HL-60 (cell line): ENCODE data around the gene DUS1L.

Experiments
- DNase-seq, 2 experiments: peaks; one replicate each; pipeline ENCODE4 v3.0.0-alpha.2; 2010 to 2020; ENCODE audit warnings: low read depth in 1 of 2, low spot score in 1 of 2
- H3K27ac ChIP-seq: fragments of 250-450 bp; sonication (Bioruptor Pico); replicated peaks from 2 replicates; pipeline ENCODE4 v1.5.1; 2020; ENCODE audit warnings: mild to moderate bottlenecking, moderate library complexity
- H3K27me3 ChIP-seq: fragments of 250-450 bp; sonication (Bioruptor Pico); 2 replicates; pipeline ENCODE4 v1.5.1; 2021; ENCODE audit warnings: mild to moderate bottlenecking, moderate library complexity; ENCODE audit not compliant: insufficient read depth, poor library complexity, severe bottlenecking
- H3K4me3 ChIP-seq: replicated peaks from 2 replicates; pipeline ENCODE4 v1.5.1; 2011; ENCODE audit warnings: mild to moderate bottlenecking, control low read depth, low read length; ENCODE audit not compliant: insufficient read depth
- CTCF ChIP-seq: IDR thresholded peaks from one replicate; pipeline ENCODE4 v1.5.1; 2011; ENCODE audit warnings: low read length, control low read depth, inconsistent platforms; ENCODE audit not compliant: insufficient read depth
- GABPA ChIP-seq: IDR thresholded peaks from 2 replicates; pipeline ENCODE4 v1.6.1; 2012; ENCODE audit warnings: low read depth
- POLR2AphosphoS5 ChIP-seq: IDR thresholded peaks from 2 replicates; pipeline ENCODE4 v1.6.1; 2012; ENCODE audit warnings: low read depth
- REST ChIP-seq: IDR thresholded peaks from 2 replicates; pipeline ENCODE4 v1.6.1; 2012; ENCODE audit warnings: low read depth; ENCODE audit not compliant: insufficient replicate concordance
- SPI1 ChIP-seq: IDR thresholded peaks from 2 replicates; pipeline ENCODE4 v1.6.1; 2012; ENCODE audit warnings: low read depth, mild to moderate bottlenecking, borderline replicate concordance

The DUS1L gene

GRCh38 chr17:82062984-82063368, 2.6 kb downstream of the DUS1L start:
- no peak for DNase-seq
- no peak overlapping the region for H3K4me3 ChIP-seq
- no peak overlapping the region for H3K27ac ChIP-seq
- no peak for TF ChIP-seq REST
- no peak for TF ChIP-seq POLR2AphosphoS5
- no peak for TF ChIP-seq SPI1
- TF ChIP-seq GABPA = no peak
- TF ChIP-seq CTCF = no peak
- no peaks in the 10 kb centered on the region for H3K27me3 ChIP-seq

DNA sequence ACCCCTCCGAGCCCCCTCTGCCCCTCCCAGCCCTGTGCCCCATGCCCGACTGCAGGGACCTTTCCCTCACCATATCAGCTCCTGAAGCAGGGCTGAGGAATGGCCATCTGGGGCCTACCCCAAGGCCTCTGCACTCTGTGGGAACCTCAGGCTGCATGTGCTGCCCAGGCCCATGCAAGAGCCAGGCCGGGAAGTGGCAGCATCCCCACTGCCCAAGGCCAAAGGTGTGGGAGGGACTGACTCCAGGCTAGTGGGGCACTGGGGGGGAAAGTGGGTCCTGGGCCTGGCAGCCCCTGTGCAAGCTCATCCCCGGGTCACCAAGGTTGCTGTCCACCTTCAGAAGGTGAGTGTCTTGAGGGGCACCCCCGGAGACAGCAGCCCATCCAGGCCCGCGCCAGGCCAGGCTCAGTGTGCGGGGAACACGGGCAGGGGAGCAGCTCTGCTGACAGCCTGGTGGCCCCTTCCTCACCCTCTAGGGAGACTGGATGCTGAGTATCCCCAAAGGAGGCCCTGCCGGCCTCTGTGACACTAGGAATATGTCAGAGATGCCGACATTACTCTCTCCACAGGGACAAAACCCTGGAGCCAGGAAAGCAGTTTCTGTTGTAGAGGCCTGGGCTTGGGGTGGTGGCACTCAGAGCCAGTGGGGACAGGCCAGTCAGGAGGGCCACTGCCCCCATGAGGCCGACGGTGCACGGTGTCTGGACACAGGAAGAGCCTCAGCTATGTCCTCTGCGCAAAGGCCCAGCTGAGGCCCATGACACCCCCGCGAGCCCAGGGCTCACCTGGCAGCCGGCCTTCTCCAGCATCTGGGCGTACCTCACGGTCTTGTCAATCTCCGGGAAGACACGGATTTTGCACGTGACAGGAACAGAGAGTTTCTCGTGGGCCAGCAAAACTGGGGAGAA, 3.3 kb downstream of the DUS1L start:
- H3K27me3 ChIP-seq = no peaks in the 10 kb centered on the region
- TF ChIP-seq SPI1 (no peak), CTCF (no peak), GABPA (no peak), REST (no peak), POLR2AphosphoS5 (no peak)
- H3K27ac ChIP-seq = no peak overlapping the region
- DNase-seq = no peak
- H3K4me3 ChIP-seq = no peak overlapping the region

GRCh38 chr17:82061047-82061925, 4.3 kb downstream of the DUS1L start:
- H3K27ac ChIP-seq = no peak overlapping the region
- no peaks in the 10 kb centered on the region for H3K27me3 ChIP-seq
- no peak for DNase-seq
- TF ChIP-seq CTCF (no peak), SPI1 (no peak), REST (no peak), POLR2AphosphoS5 (no peak; the same call in 1 of the 2 replicates), GABPA (no peak)
- H3K4me3 ChIP-seq = no peak overlapping the region
